ENCODE measurements around the gene PNPLA2.

The PNPLA2 gene

GRCh38 chr11:818396-819128 lies at the start of gene PNPLA2:
PNPLA2 (plus strand) TSS chr11:818914; CDS start chr11:819719, 805 bp downstream.
- FAIRE-seq = no peak

GRCh38 chr11:769887-770641 lies 48.6 kb upstream of the PNPLA2 start:
- FAIRE-seq = no peak

GRCh38 chr11:770642-771616 lies 47.8 kb upstream of the PNPLA2 start:
- no peak for FAIRE-seq

GRCh38 chr11:771617-772204 lies 47.0 kb upstream of the PNPLA2 start:
- FAIRE-seq = no peak

GRCh38 chr11:772429-773390 lies 46.0 kb upstream of the PNPLA2 start:
- FAIRE-seq = no peak

- FAIRE-seq = no peak
Measured at GRCh38 chr11:773425-773824, 45.3 kb upstream of the PNPLA2 start.

GRCh38 chr11:773830-774229 lies 44.9 kb upstream of the PNPLA2 start:
- no peak for FAIRE-seq

- FAIRE-seq = no peak
Measured at GRCh38 chr11:774873-775592, 43.7 kb upstream of the PNPLA2 start.

- no peak for FAIRE-seq
Measured at GRCh38 chr11:776263-776560, 42.5 kb upstream of the PNPLA2 start.

GRCh38 chr11:776561-777287 lies 42.0 kb upstream of the PNPLA2 start:
- no peak for FAIRE-seq

- no peak for FAIRE-seq
Measured at GRCh38 chr11:777288-778255, 41.1 kb upstream of the PNPLA2 start, which contains the start of gene GATD1. GATD1 (minus strand) TSS chr11:777487; CDS start chr11:777462, 25 bp downstream.

GRCh38 chr11:778976-779954 lies 39.4 kb upstream of the PNPLA2 start:
- no peak for FAIRE-seq

GRCh38 chr11:779955-780532 lies 38.7 kb upstream of the PNPLA2 start:
- no peak for FAIRE-seq

GRCh38 chr11:782264-783174 lies 36.2 kb upstream of the PNPLA2 start:
- no peak for FAIRE-seq

GRCh38 chr11:783581-784015 lies 35.1 kb upstream of the PNPLA2 start:
- FAIRE-seq = no peak
